ENCODE measurements around the gene ADIPOR2.
A peak's percentile ranks its signal among the peaks of the same experiment; 100 is the strongest.

ADIPOR2 gene

GRCh38 chr12:1758376-1758775 lies 67.5 kb downstream of the ADIPOR2 start:
- peaks cover 29% of the 10 kb centered on the region for H3K36me3 ChIP-seq
- H3K4me3 ChIP-seq (ENCODE audit: low read depth in 1 of 2, low read length in 1 of 2), result no peak overlapping the region
- no peaks in the 10 kb centered on the region for H3K27me3 ChIP-seq
- TF ChIP-seq CTCF (IDR thresholded peaks at IDR 0.05), result no peak
- H3K27ac ChIP-seq, result no peak overlapping the region
- H3K9me3 ChIP-seq, result no peaks in the 10 kb centered on the region
- peaks cover 6% of the 10 kb centered on the region in 2 experiments for H3K4me1 ChIP-seq (ENCODE audit: control insufficient read depth in 1 of 2, insufficient read depth in 1 of 2, low read depth in 1 of 2, low read length in 1 of 2)

GRCh38 chr12:1758887-1759286 lies 68.0 kb downstream of the ADIPOR2 start:
- Histone ChIP-seq H3K36me3 (peaks cover 29% of the 10 kb centered on the region), H3K27ac (no peak overlapping the region), H3K27me3 (no peaks in the 10 kb centered on the region), H3K4me3 (ENCODE audit: low read depth in 1 of 2, low read length in 1 of 2) (no peak overlapping the region), H3K9me3 (no peaks in the 10 kb centered on the region), H3K4me1 (ENCODE audit: control insufficient read depth in 1 of 2, insufficient read depth in 1 of 2, low read depth in 1 of 2, low read length in 1 of 2) (peaks cover 7 to 8% of the 10 kb centered on the region in 2 experiments)
- no peak for TF ChIP-seq CTCF (IDR thresholded peaks at IDR 0.05)

DNA sequence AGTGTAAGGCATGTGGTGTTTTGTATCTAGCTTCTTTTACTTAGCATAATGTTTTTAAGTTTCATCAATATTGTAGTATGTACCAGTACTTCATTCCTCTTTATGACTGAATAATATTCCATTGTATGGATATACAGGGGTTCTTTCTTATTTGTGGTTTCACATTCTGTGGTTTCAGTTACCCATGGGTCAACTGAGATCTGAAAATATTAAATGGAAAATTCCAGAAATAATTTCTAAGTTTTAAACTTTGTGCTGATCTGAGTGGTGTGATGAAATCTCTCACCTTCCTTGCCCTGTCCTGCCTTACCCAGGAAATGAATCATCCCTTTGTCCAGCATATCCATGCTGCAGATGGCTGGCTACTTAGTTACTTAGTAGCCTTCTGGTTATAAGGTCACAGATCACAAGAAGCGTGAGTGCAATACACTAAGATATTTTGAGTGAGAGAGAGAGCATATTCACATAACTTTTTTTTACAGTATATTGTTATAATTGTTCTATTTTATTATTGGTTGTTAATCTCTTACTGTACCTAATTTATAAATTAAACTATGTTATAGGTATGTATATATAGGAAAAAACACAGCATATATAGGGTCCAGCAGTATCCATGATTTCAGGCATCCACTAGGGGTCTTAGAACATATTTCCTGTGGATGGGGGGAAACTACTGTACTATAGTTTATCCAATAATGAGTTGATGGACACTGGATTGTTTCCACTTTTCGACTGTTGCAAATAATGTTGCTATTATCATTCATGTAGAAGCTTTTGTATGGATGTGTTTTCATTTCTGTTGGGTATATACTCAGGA lies 69.9 kb downstream of the ADIPOR2 start:
- Histone ChIP-seq H3K27me3 (no peaks in the 10 kb centered on the region), H3K4me1 (ENCODE audit: control insufficient read depth in 1 of 2, insufficient read depth in 1 of 2, low read depth in 1 of 2, low read length in 1 of 2) (peaks cover 7 to 8% of the 10 kb centered on the region in 2 experiments), H3K27ac (no peak overlapping the region), H3K4me3 (ENCODE audit: low read depth in 1 of 2, low read length in 1 of 2) (no peak overlapping the region), H3K9me3 (no peaks in the 10 kb centered on the region), H3K36me3 (peaks cover 21% of the 10 kb centered on the region)
- no peak for TF ChIP-seq CTCF (IDR thresholded peaks at IDR 0.05)

GRCh38 chr12:1761857-1762256 lies 71.0 kb downstream of the ADIPOR2 start:
- H3K27me3 ChIP-seq, result no peaks in the 10 kb centered on the region
- peaks cover 7 to 8% of the 10 kb centered on the region in 2 experiments for H3K4me1 ChIP-seq (ENCODE audit: control insufficient read depth in 1 of 2, insufficient read depth in 1 of 2, low read depth in 1 of 2, low read length in 1 of 2)
- H3K9me3 ChIP-seq, result no peaks in the 10 kb centered on the region
- peaks cover 17% of the 10 kb centered on the region for H3K36me3 ChIP-seq
- no peak overlapping the region for H3K27ac ChIP-seq
- TF ChIP-seq CTCF (IDR thresholded peaks at IDR 0.05), result no peak
- H3K4me3 ChIP-seq (ENCODE audit: low read depth in 1 of 2, low read length in 1 of 2), result no peak overlapping the region

DNA sequence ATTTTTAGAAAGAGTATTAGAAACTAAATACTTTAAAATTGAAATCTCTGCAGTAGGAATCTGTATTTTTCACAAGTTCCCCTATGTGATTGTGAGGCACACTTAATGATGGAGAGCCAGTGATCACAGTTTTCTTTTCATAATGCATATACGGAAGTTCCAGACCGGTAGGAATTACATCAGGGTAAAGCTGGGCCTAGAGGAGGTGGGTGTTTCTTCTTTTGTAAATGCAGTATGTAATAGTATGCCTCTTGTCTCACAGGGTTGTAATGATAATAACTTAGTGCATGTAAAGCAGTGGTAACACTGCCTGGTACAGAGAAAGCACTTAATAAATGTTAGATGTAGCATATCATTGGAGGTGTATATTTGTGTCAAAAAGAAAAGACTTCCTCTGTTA lies 72.3 kb downstream of the ADIPOR2 start:
- Histone ChIP-seq H3K36me3 (peaks cover 4% of the 10 kb centered on the region), H3K4me3 (ENCODE audit: low read depth in 1 of 2, low read length in 1 of 2) (no peak overlapping the region), H3K27ac (peak overlapping the region; percentile 33), H3K27me3 (no peaks in the 10 kb centered on the region), H3K4me1 (ENCODE audit: control insufficient read depth in 1 of 2, insufficient read depth in 1 of 2, low read depth in 1 of 2, low read length in 1 of 2) (peaks cover 7 to 8% of the 10 kb centered on the region in 2 experiments), H3K9me3 (no peaks in the 10 kb centered on the region)
- no peak for TF ChIP-seq CTCF (IDR thresholded peaks at IDR 0.05)

Data from neutrophil (primary cell).